CD4-positive, alpha-beta T cell treated with Interleukin-17A for 1 hour (primary cell): ENCODE results near the gene GPS1.
"Not testable (repeated sequence)": the region's sequence is repeated elsewhere in the genome, so short reads cannot be mapped to it uniquely, and the experiment has no call there.

Experiments used
- DNase-seq: peaks from one replicate; pipeline ENCODE4 v3.0.0-alpha.2; 2020

The GPS1 gene

DNA sequence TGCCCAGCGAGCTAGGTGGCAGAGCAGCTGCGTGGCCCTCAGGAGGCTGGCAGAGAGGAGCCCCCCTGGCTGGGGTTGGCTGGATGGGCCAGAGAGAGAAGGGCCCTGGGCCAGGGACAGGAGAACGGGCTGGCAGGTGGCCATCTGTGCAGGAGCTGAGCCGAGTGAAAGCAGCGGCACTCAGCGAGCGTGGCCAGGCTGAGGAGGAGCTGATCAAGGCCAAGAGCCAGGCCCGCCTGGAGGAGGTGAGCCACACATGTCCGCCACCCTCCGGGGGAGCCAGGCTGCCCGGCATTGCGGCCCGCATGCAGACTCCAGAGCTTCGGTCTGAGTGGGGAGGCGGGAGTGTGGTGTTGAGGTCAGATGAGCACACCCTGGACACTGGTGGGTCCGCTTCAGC is 22.3 kb upstream of the GPS1 start:
- no peak for DNase-seq

DNA sequence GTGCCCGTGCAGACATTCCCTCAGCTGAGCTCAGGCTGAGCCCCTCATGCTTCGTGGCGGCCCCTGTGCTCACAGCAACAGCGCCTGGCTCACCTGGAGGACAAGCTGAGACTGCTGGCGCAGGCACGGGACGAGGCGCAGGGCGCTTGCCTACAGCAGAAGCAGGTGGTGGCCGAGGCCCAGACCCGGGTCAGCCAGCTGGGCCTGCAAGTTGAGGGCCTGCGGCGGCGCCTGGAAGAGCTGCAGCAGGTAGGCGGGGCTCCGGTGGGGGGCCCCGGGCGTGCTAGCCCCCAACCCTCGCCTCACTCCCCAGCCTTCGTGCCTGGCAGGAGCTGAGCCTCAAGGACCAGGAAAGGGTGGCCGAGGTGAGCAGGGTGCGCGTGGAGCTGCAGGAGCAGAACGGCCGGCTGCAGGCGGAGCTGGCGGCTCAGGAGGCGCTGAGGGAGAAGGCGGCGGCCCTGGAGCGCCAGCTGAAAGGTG is 21.7 kb upstream of the GPS1 start:
- no peak for DNase-seq

- peak; percentile 85 for DNase-seq
Measured at GRCh38 chr17:82030470-82031302, 21.0 kb upstream of the GPS1 start.

- DNase-seq, result no peak
Measured at GRCh38 chr17:82031303-82031884, 20.3 kb upstream of the GPS1 start, which contains the start of gene RAC3. RAC3 (plus strand) TSS chr17:82031678; CDS start chr17:82031762, 84 bp downstream.

- DNase-seq, result peak; percentile 43
Measured at GRCh38 chr17:82031885-82032627, 19.6 kb upstream of the GPS1 start.

DNA sequence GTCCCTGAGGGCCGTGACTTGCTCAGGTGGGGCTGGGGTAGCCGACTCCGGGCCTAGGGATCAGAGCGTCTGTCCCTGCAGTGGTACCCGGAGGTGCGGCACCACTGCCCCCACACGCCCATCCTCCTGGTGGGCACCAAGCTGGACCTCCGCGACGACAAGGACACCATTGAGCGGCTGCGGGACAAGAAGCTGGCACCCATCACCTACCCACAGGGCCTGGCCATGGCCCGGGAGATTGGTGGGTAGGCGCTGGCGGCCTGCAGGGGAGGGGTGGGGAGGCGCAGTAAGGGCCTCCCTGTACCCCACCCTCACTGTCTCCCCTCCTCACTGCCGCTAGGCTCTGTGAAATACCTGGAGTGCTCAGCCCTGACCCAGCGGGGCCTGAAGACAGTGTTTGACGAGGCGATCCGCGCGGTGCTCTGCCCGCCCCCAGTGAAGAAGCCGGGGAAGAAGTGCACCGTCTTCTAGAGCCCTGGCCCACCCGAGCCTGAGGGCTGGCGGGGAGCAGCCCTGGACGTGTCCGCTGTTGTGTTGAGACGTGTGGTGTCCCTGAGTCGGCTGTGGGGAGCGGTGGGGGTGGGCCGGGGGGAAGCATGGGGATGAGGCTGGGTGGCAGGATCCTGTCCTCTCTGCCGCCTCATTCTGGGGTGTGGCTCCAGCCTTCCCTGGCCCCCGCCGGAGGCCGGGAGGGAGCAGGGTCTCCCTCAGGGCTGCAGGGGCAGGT is 18.2 kb upstream of the GPS1 start:
- DNase-seq, result no peak

- no peak for DNase-seq
Measured at GRCh38 chr17:82034371-82035011, 17.2 kb upstream of the GPS1 start.

- no peak for DNase-seq
Measured at GRCh38 chr17:82035488-82035887, 16.2 kb upstream of the GPS1 start.

DNA sequence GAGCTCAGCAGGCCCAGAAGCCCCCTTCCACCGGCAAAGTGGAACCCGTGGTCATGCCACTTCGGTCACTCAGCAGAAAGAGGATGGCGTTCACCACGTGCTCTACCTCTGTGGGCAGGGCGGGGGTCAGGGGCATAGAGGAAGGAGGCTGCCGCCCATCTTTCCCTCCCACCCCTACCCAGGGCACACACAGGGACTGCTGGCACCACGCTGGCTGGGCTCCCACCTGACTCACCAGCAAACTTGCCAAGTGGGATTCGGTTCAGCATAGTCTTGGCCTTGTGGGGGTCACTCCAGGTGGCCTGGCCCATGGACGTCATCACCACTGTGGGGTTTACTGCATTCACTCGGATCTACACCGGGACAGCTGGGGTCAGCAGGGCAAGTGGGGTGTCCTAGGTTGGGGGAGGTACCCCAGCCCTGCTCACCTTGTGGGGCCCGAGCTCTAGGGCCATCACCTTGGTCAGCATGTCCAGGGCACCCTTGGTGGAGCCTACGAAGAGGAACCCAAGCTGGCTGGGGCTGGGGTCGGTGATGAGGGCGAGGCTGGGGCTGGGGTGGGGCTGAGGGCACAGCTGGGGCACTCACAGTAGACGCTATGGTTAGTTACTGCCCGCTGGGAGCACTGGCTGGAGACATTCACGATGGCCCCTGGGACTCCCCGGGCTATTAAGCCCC is 15.6 kb upstream of the GPS1 start:
- DNase-seq, result no peak

DNA sequence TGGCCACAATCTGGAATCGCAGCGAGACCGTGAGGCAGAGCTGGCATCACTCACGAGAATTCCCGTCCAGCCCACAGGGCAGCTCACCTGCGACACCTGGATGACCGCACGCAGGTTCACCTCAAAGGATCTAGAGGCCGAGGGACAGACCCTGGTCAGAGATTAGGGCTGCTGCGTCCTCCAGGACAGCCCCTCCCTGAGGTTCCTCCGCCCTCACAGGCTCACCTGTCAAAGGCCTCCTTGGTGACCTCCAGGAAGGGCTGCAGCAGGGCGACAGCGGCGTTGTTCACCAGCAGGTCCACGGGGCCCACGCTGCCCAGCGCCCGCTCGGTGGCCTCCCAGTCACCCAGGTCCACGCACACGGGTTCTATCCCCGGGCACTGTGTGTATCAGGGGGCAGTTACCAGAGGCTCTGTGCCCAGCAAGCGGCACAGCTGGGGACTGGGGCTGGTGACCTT is 15.0 kb upstream of the GPS1 start:
- DNase-seq, result no peak

GRCh38 chr17:82037092-82037888 is 14.4 kb upstream of the GPS1 start, which contains the start of gene DCXR:
DCXR (minus strand) TSS chr17:82037697; CDS start chr17:82037682, 15 bp downstream.
- peak; percentile 96 for DNase-seq

DNA sequence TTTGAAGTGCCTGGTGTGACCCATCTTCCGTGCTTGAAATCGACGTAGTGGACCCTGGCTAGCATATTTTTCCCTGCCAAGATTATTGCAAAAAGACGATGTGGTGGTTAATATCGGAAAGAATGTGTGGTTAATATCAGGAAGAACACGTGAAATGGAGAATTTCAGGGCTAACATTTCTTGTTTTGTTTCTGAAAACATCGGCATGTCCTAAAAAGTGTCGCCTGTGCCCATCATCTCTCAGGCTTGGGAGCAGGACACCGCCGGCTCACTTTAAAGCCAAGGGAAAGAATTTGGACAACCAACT is 13.9 kb upstream of the GPS1 start:
- DNase-seq, result no peak

DNA sequence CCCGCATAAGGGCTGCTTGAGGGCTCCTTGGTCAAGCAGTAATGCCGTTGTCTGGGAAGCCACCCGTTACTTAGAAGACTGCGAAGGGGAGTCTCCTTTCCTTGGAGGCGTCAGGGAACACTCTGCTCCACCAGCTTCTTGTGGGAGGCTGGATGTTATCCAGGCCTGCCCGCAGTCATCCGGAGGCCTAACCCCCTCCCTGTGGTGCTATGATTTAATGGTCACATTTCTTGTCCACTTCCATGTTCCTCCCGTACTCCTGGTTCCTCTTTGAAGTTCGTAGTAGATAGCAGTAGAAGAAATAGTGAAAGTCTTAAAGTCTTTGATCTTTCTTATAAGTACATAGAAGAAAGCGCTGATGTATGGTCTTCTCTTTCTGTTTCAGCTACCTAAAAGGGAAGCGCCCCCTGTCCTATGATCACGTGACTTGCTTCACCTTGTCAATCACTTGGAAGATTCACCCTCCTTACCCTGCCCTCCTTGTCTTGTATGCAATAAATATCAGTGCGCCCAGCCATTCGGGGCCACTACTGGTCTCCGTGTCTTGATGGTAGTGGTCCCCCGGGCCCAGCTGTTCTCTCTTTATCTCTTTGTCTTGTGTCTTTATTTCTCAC is 12.8 kb upstream of the GPS1 start:
- DNase-seq, result not testable (repeated sequence)

- DNase-seq, result no peak
Measured at GRCh38 chr17:82039695-82040299, 11.9 kb upstream of the GPS1 start.

GRCh38 chr17:82041144-82041814 is 10.4 kb upstream of the GPS1 start:
- no peak for DNase-seq

DNA sequence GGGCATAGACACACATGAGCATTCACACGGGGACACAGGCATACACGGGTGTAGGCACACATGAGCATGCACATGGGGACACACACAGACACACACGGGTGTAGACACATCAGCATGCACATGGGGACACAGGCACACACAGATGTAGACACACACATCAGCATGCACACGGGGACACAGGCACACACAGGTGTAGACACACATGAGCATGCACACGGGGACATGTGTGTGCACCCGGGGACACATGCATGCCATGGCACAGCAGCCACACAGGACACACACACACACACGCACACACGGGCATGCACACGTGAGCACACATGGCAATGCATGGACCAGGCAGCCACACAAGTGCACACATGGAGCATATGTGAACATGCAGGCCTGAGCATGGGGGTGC is 9.0 kb upstream of the GPS1 start:
- no peak for DNase-seq

- DNase-seq, result no peak
Measured at GRCh38 chr17:82043507-82043906, 8.2 kb upstream of the GPS1 start.

- DNase-seq, result no peak
Measured at GRCh38 chr17:82045936-82046484, 5.7 kb upstream of the GPS1 start.

DNA sequence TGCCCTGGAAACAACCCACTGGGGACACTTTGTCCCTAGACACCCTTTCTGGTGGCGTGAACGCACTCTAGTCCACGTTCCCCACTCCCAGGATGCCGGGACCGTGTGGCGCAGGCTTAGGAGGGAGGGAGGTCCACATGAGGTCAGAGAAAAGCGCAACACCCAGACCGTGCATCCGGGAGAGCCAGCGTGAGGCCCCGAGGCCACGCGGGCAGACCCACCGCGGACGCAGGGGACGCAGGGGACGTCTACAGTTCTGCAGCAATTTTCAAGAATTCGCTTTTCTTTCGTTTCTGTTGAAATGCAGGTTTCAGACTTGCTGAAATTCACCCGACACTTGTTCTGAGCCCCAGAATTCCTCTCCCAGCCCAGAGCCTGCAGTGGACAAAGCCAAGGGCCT is 4.8 kb upstream of the GPS1 start:
- no peak for DNase-seq
